Loucy (cell line): ENCODE results near the gene ROPN1B.

Experiments used
- EZH2phosphoT487 ChIP-seq: fragments of 200-600 bp; IDR thresholded peaks from 2 replicates; pipeline ENCODE4 v1.6.1; 2018; ENCODE audit warnings: antibody characterized with exemption, mild to moderate bottlenecking, moderate library complexity, borderline replicate concordance
- TF ChIP-seq, protein P1 (sequence below): fragments of 200-600 bp; sonication (generic); conservative IDR thresholded peaks from 2 replicates; pipeline ENCODE4 v1.5.1; 2014; ENCODE audit warnings: mild to moderate bottlenecking, antibody characterized with exemption, low read length

DNA sequence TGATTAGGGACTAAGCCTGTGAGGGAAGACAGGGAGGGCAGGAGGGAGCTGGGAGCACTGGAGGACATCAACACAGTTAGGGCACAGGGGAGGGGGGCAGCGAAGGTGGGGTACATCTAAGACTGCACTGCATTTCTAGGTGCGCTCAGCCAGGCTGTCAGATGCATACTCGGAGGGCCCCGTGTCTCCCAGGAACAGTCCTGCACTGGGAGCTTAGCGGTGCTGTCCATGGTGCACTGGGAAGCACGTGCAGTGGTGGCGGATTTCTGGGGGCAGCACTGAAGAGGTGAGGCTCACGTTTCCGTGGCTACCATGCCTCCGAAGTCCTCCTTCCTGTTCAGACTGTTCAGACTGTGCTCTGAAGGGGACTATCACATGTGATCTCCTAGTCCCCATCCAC is 54.4 kb downstream of the ROPN1B start:
- TF ChIP-seq EZH2phosphoT487 = no peak
- TF ChIP-seq, protein P1, sequence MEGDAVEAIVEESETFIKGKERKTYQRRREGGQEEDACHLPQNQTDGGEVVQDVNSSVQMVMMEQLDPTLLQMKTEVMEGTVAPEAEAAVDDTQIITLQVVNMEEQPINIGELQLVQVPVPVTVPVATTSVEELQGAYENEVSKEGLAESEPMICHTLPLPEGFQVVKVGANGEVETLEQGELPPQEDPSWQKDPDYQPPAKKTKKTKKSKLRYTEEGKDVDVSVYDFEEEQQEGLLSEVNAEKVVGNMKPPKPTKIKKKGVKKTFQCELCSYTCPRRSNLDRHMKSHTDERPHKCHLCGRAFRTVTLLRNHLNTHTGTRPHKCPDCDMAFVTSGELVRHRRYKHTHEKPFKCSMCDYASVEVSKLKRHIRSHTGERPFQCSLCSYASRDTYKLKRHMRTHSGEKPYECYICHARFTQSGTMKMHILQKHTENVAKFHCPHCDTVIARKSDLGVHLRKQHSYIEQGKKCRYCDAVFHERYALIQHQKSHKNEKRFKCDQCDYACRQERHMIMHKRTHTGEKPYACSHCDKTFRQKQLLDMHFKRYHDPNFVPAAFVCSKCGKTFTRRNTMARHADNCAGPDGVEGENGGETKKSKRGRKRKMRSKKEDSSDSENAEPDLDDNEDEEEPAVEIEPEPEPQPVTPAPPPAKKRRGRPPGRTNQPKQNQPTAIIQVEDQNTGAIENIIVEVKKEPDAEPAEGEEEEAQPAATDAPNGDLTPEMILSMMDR = no peak
